ENCODE data around the gene TMEM263.

DNA sequence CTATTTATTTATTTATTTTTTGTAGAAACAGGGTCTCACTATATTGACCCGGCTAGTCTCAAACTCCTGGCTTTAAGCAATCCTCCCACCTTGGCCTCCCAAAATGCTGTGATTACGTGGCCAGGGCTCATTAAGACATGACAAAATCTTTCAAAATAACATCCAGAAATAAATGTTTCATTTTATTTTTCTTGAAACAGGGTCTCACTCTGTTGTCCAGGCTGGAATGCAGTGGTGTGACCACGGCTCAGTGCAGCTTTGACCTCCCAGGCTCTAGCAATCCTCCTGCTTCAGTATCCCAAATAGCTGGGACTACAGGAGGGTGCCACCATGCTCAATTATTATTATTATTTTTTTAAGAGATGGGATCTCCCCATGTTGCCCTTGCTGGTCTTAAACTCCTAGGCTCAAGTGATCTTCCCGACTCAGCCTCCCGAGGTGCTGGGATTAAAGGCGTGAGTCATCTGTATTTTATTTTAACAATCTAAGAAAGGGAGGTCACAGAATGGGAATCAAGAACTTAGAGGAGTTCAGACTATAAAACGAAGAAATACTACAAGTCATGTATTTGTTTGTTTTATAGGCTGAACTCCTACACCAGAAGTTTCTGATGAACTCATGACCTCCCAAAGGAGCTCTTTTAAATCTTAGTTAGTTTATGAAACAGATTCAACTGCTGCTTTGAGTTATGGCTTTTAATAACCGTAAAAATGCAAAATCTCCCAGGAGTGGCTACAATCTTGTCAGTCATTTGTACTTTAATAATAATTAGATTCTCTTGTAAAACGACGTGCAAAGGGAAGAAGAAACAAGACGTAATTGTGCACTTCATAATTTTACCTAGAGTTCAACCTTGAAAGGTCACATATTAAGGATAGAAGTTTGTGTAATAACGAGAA, 2.1 kb upstream of the TMEM263 start:
- TF ChIP-seq, protein P1, sequence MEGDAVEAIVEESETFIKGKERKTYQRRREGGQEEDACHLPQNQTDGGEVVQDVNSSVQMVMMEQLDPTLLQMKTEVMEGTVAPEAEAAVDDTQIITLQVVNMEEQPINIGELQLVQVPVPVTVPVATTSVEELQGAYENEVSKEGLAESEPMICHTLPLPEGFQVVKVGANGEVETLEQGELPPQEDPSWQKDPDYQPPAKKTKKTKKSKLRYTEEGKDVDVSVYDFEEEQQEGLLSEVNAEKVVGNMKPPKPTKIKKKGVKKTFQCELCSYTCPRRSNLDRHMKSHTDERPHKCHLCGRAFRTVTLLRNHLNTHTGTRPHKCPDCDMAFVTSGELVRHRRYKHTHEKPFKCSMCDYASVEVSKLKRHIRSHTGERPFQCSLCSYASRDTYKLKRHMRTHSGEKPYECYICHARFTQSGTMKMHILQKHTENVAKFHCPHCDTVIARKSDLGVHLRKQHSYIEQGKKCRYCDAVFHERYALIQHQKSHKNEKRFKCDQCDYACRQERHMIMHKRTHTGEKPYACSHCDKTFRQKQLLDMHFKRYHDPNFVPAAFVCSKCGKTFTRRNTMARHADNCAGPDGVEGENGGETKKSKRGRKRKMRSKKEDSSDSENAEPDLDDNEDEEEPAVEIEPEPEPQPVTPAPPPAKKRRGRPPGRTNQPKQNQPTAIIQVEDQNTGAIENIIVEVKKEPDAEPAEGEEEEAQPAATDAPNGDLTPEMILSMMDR (IDR thresholded peaks at IDR 0.05): no peak
- no peak for TF ChIP-seq POLR2A (IDR thresholded peaks at IDR 0.05)
